Esophagus squamous epithelium (tissue), 5 donors: ENCODE measurements around the gene TBATA. TPM values are rescaled to one million over a fixed set of nuclear protein-coding genes. Genes with fewer than 3 reads are reported as not detected.

ENCODE experiments used
- DNase-seq: peaks from one replicate; lab custom pipeline; 2025; lab: John Stamatoyannopoulos, UW
- H3K27ac ChIP-seq, 4 donors: fragments of 200-600 bp; sonication (generic); one replicate each; pipeline ENCODE4 v1.5.1; 2016 to 2019; ENCODE audit warnings: mild to moderate bottlenecking in 1 of 4
- H3K27me3 ChIP-seq, 4 donors: fragments of 200-600 bp; sonication (generic); 1 replicate in 3 of 4; 2 replicates in 1 of 4; pipeline versions ENCODE4 v1.5.1 to v1.6.0; 2017 to 2021; ENCODE audit warnings: antibody characterized with exemption in 1 of 4
- H3K36me3 ChIP-seq, 3 donors: fragments of 200-600 bp; sonication (generic); one replicate each; pipeline ENCODE4 v1.5.1; 2016 to 2019
- H3K4me1 ChIP-seq, 3 donors: fragments of 200-600 bp; sonication (generic); one replicate each; pipeline ENCODE4 v1.5.1; 2017 to 2019
- H3K4me3 ChIP-seq, 4 donors: fragments of 200-600 bp; sonication (generic); 1 replicate in 3 of 4; 2 replicates in 1 of 4; pipeline ENCODE4 v1.5.1; 2016 to 2019; ENCODE audit warnings: mild to moderate bottlenecking in 2 of 4, moderate library complexity in 1 of 4
- H3K9me3 ChIP-seq, 3 donors: fragments of 200-600 bp; sonication (generic); one replicate each; pipeline ENCODE4 v1.5.1; 2016 to 2019
- CTCF ChIP-seq, 6 experiments: fragments of 450-650 bp in 4 of 6; fragments of 200-600 bp in 2 of 6; sonication (generic) in 2 of 6; IDR thresholded peaks; one replicate each; pipeline ENCODE4 v1.5.1; 2016 to 2019; ENCODE audit warnings: antibody characterized with exemption in 6 of 6, mild to moderate bottlenecking in 4 of 6, moderate library complexity in 4 of 6
- POLR2A ChIP-seq, 4 donors: fragments of 450-650 bp; IDR thresholded peaks; one replicate each; pipeline ENCODE4 v1.6.1; 2017; ENCODE audit warnings: antibody characterized with exemption in 4 of 4, mild to moderate bottlenecking in 4 of 4, moderate library complexity in 3 of 4
- WGBS, 2 donors: methylation state at CpG; one replicate each; pipeline ENCODE4 v1.1.5; 2018; 5-methylcytosine and 5-hydroxymethylcytosine counted together
- intact Hi-C: fragments of 100-400 bp; cut with DNase I; formaldehyde crosslinking; loops from one replicate; pipeline ENCODE4 v1.15.0; 2022
- total RNA-seq, 4 donors: library from RNA; depleted of rRNA; stranded (reverse); fragments of >200 nt; gene quantifications; one replicate each; pipeline ENCODE4 v1.1.0, GENCODE V29; 2016
- donor health status: DM: yes; HTN: yes; CAD: no.

TBATA gene
- total RNA-seq, 4 donors from 2014 or later: not detected

- H3K4me1 ChIP-seq: peaks cover 0 to 21% (median 8%) of the 10 kb centered on the region in 3 donors
- intact Hi-C loops: no loop called here
- no peaks in the 10 kb centered on the region for H3K36me3 ChIP-seq
- WGBS, 2 donors: 88% methylated on average over 10 of the region's 12 CpGs; no CpG with 5 or more reads in 1 of the 2 donors
- no peak overlapping the region for H3K27ac ChIP-seq
- no peak for DNase-seq
- H3K4me3 ChIP-seq: no peak overlapping the region
- TF ChIP-seq POLR2A (IDR thresholded peaks at IDR 0.05) (no peak), CTCF (IDR thresholded peaks at IDR 0.05) (no peak)
- no peaks in the 10 kb centered on the region for H3K9me3 ChIP-seq
- H3K27me3 ChIP-seq: no peaks in the 10 kb centered on the region
Observed at GRCh38 chr10:70738761-70739121, 46.4 kb downstream of the TBATA start.

GRCh38 chr10:70738006-70738760 lies 47.0 kb downstream of the TBATA start:
- no peak for DNase-seq
- Histone ChIP-seq H3K4me3 (no peak overlapping the region), H3K36me3 (no peaks in the 10 kb centered on the region), H3K9me3 (no peaks in the 10 kb centered on the region), H3K27me3 (no peaks in the 10 kb centered on the region), H3K27ac (no peak overlapping the region), H3K4me1 (peaks cover 0 to 15% (median 8%) of the 10 kb centered on the region in 3 donors)
- 72 to 95% methylated on average over 2 of the region's 3 CpGs for WGBS, 2 donors
- no peak for TF ChIP-seq POLR2A (IDR thresholded peaks at IDR 0.05)
- TF ChIP-seq CTCF (IDR thresholded peaks at IDR 0.05): no peak
- intact Hi-C loops: no loop called here

GRCh38 chr10:70737250-70737649 lies 47.9 kb downstream of the TBATA start:
- Histone ChIP-seq H3K4me1 (peaks cover 0 to 6% (median 1%) of the 10 kb centered on the region in 3 donors), H3K27me3 (no peaks in the 10 kb centered on the region), H3K4me3 (no peak overlapping the region), H3K27ac (no peak overlapping the region), H3K9me3 (no peaks in the 10 kb centered on the region), H3K36me3 (no peaks in the 10 kb centered on the region)
- intact Hi-C loops: no loop called here
- DNase-seq: no peak
- 56% methylated on average over 6 of the region's 6 CpGs; no CpG with 5 or more reads in 1 of the 2 donors for WGBS, 2 donors
- TF ChIP-seq POLR2A (IDR thresholded peaks at IDR 0.05) (no peak), CTCF (IDR thresholded peaks at IDR 0.05) (no peak)

- intact Hi-C loops: no loop called here
- Histone ChIP-seq H3K27ac (no peak overlapping the region), H3K36me3 (no peaks in the 10 kb centered on the region), H3K4me1 (no peaks in the 10 kb centered on the region), H3K27me3 (no peaks in the 10 kb centered on the region), H3K4me3 (no peak overlapping the region), H3K9me3 (no peaks in the 10 kb centered on the region)
- TF ChIP-seq POLR2A (IDR thresholded peaks at IDR 0.05) (no peak), CTCF (IDR thresholded peaks at IDR 0.05) (no peak)
- no peak for DNase-seq
- WGBS, 2 donors: 80% methylated on average over 1 of the region's 3 CpGs; no CpG with 5 or more reads in 1 of the 2 donors
Observed at GRCh38 chr10:70736525-70736924, 48.7 kb downstream of the TBATA start.

GRCh38 chr10:70735161-70735560 lies 50.0 kb downstream of the TBATA start:
- H3K9me3 ChIP-seq: no peaks in the 10 kb centered on the region
- H3K27me3 ChIP-seq: no peaks in the 10 kb centered on the region
- no peaks in the 10 kb centered on the region for H3K36me3 ChIP-seq
- H3K27ac ChIP-seq: no peak overlapping the region
- no peak overlapping the region for H3K4me3 ChIP-seq
- WGBS, 2 donors: 80% methylated on average over 2 of the region's 3 CpGs; no CpG with 5 or more reads in 1 of the 2 donors
- DNase-seq: no peak
- H3K4me1 ChIP-seq: peaks cover 0 to 1% (median 0%) of the 10 kb centered on the region in 3 donors
- intact Hi-C loops: no loop called here
- no peak for TF ChIP-seq CTCF (IDR thresholded peaks at IDR 0.05)
- TF ChIP-seq POLR2A (IDR thresholded peaks at IDR 0.05): no peak
